ENCODE measurements around the gene REXO4. TPM values are rescaled to one million over a fixed set of nuclear protein-coding genes. Genes with fewer than 3 reads are reported as not detected.

REXO4 gene
- total and polyA plus RNA-seq, 2 of the 13 experiments (the other 11 are each of a cell fraction or from before 2014, with no cell fraction given): 18.5 to 30.4 TPM

- TF ChIP-seq HNRNPLL (IDR thresholded peaks at IDR 0.05; ENCODE audit: low read depth, low read length, poor library complexity, severe bottlenecking): peak; percentile 82
- TF ChIP-seq DRAP1 (CRISPR knock-in tag; IDR thresholded peaks at IDR 0.05): peak; percentile 81
- TF ChIP-seq SP1 (IDR thresholded peaks at IDR 0.05): no peak
- TF ChIP-seq SP1 (CRISPR knock-in tag; IDR thresholded peaks at IDR 0.05): peak; percentile 99
- no peak for TF ChIP-seq ZNF576 (CRISPR knock-in tag; IDR thresholded peaks at IDR 0.05)
- TF ChIP-seq PAXIP1 (CRISPR knock-in tag; conservative IDR thresholded peaks at IDR 0.05): peak; percentile 30; the same call in 1 of the 2 replicates
- no peak for TF ChIP-seq BCLAF1 (IDR thresholded peaks at IDR 0.05)
- no peak for TF ChIP-seq ZBTB40 (IDR thresholded peaks at IDR 0.05)
- peak; percentile 70 for TF ChIP-seq ZBTB40 (CRISPR knock-in tag; IDR thresholded peaks at IDR 0.05)
- TF ChIP-seq HNRNPK (IDR thresholded peaks at IDR 0.05; ENCODE audit: low read depth, low read length, poor library complexity, severe bottlenecking): peak; percentile 33
- TF ChIP-seq TAF15 (IDR thresholded peaks at IDR 0.05; ENCODE audit: low read depth, low read length, poor library complexity, severe bottlenecking): no peak
Observed at GRCh38 chr9:133375724-133376654, 41.8 kb downstream of the REXO4 start, which contains the start of the genes STKLD1 and SURF4 (continued).
